ENCODE measurements around the gene ACTN1.

DNA sequence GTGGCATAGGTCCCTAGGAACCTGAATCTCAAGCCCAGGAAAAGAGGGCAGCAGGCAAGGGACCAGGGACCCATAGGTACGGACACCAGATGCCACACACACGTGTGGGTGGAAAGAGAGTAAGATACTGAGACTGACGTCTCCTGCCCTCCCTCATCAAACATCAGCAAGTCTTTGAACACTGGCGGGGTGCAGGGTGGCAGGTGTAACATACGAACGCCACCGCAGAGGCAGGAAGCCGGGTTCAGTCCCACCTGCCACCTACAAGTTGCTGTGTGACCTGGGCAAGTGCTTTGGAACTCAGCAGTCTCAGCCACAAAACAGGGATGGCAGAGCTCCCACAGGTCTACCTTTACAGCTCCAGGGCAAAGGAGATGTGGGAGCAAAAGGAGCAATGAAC lies 11.1 kb downstream of the ACTN1 start:
- TF ChIP-seq, protein P1, sequence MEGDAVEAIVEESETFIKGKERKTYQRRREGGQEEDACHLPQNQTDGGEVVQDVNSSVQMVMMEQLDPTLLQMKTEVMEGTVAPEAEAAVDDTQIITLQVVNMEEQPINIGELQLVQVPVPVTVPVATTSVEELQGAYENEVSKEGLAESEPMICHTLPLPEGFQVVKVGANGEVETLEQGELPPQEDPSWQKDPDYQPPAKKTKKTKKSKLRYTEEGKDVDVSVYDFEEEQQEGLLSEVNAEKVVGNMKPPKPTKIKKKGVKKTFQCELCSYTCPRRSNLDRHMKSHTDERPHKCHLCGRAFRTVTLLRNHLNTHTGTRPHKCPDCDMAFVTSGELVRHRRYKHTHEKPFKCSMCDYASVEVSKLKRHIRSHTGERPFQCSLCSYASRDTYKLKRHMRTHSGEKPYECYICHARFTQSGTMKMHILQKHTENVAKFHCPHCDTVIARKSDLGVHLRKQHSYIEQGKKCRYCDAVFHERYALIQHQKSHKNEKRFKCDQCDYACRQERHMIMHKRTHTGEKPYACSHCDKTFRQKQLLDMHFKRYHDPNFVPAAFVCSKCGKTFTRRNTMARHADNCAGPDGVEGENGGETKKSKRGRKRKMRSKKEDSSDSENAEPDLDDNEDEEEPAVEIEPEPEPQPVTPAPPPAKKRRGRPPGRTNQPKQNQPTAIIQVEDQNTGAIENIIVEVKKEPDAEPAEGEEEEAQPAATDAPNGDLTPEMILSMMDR (IDR thresholded peaks at IDR 0.05; ENCODE audit: poor library complexity) = no peak
- TF ChIP-seq EZH2 (IDR thresholded peaks at IDR 0.05; ENCODE audit: borderline replicate concordance) = no peak
- no peak for TF ChIP-seq EZH2phosphoT487 (IDR thresholded peaks at IDR 0.05; ENCODE audit: low read depth, severe bottlenecking, unreplicated experiment)

Data from hepatocyte (in vitro differentiated cells).